Gastrocnemius medialis (tissue), 4 donors: ENCODE results near the gene AKAP8L. TPM values are rescaled to one million over a fixed set of nuclear protein-coding genes. Genes with fewer than 3 reads are reported as not detected.
A peak's percentile ranks its signal among the peaks of the same experiment; 100 is the strongest.

Experiments used
- ATAC-seq, 2 donors: fragments of 150-250 bp; one replicate each; pipeline ENCODE4 v1.9.1; 2016
- DNase-seq, 2 donors: peaks; one replicate each; pipeline ENCODE4 v3.0.0-alpha.2; 2019
- H3K27ac ChIP-seq, 4 donors: fragments of 200-600 bp; sonication (generic); 1 replicate in 1 of 4; 2 replicates in 3 of 4; pipeline ENCODE4 v1.5.1; 2016 to 2018; ENCODE audit warnings: mild to moderate bottlenecking in 2 of 4, moderate library complexity in 1 of 4
- H3K27me3 ChIP-seq, 3 donors: fragments of 200-600 bp; sonication (generic) in 2 of 3; 1 replicate in 1 of 3; 2 replicates in 2 of 3; pipeline versions ENCODE4 v1.5.1 to v1.6.0; 2016 to 2019; ENCODE audit warnings: mild to moderate bottlenecking in 1 of 3, moderate library complexity in 1 of 3
- H3K36me3 ChIP-seq, 2 donors: fragments of 200-600 bp; sonication (generic) in 1 of 2; one replicate each; pipeline ENCODE4 v1.5.1; 2017 to 2018
- H3K4me1 ChIP-seq, 2 donors: fragments of 200-600 bp; sonication (generic) in 1 of 2; one replicate each; pipeline ENCODE4 v1.5.1; 2016 to 2017; ENCODE audit warnings: mild to moderate bottlenecking in 2 of 2
- H3K4me3 ChIP-seq, 4 donors: fragments of 200-600 bp; sonication (generic) in 3 of 4; 1 replicate in 1 of 4; 2 replicates in 3 of 4; pipeline ENCODE4 v1.5.1; 2016 to 2019; ENCODE audit warnings: mild to moderate bottlenecking in 2 of 4
- H3K9me3 ChIP-seq, 3 donors: fragments of 200-600 bp; sonication (generic) in 2 of 3; 1 replicate in 1 of 3; 2 replicates in 2 of 3; pipeline ENCODE4 v1.5.1; 2016 to 2019
- CTCF ChIP-seq, 5 experiments: fragments of 450-650 bp in 3 of 5; fragments of 200-600 bp in 2 of 5; sonication (generic) in 2 of 5; IDR thresholded peaks in 4 of 5; conservative IDR thresholded peaks in 1 of 5; 1 replicate in 4 of 5; 2 replicates in 1 of 5; pipeline ENCODE4 v1.5.1; 2016 to 2019; ENCODE audit warnings: antibody characterized with exemption in 5 of 5, mild to moderate bottlenecking in 3 of 5, moderate library complexity in 3 of 5
- POLR2A ChIP-seq, 2 donors: fragments of 450-650 bp; IDR thresholded peaks; one replicate each; pipeline ENCODE4 v1.6.1; 2017; ENCODE audit warnings: antibody characterized with exemption in 2 of 2, mild to moderate bottlenecking in 2 of 2, moderate library complexity in 2 of 2
- in situ Hi-C, 4 donors: fragments of 200-750 bp; cut with MboI; loops; one replicate each; pipeline versions ENCODE4 v1.15.0 to v1.8.0; 2017; ENCODE audit warnings: low sequenced_read_pairs in 4 of 4
- intact Hi-C: fragments of 100-400 bp; cut with DNase I; formaldehyde crosslinking; loops from one replicate; pipeline ENCODE4 v1.15.1; 2023; ENCODE audit warnings: low total_unique reads
- total RNA-seq, 4 donors: library from RNA; depleted of rRNA; stranded (reverse); fragments of >200 nt; gene quantifications; one replicate each; pipeline versions ENCODE4 v1.1.0 to v1.2.3, GENCODE V29; 2016

Gene AKAP8L
- total RNA-seq, 4 donors from 2014 or later = 69.3 to 142 (median 85.6) TPM

- TF ChIP-seq POLR2A (IDR thresholded peaks at IDR 0.05) (no peak), CTCF (IDR thresholded peaks at IDR 0.05 in 4 of 5, conservative IDR thresholded peaks at IDR 0.05 in 1 of 5) (no peak)
- H3K9me3 ChIP-seq = no peaks in the 10 kb centered on the region
- in situ Hi-C loops = loop anchor here in 2 of 4 donors (10.0 to 25.0 kb wide), 2 partner anchors 98 to 105 kb away; no protein-coding TSS in a partner anchor
- H3K4me1 ChIP-seq = peaks cover 5 to 6% of the 10 kb centered on the region in 2 donors
- H3K36me3 ChIP-seq = no peaks in the 10 kb centered on the region
- H3K27me3 ChIP-seq = peaks cover 23 to 35% (median 26%) of the 10 kb centered on the region in 3 donors
- ATAC-seq = no peak
- no peak overlapping the region for H3K27ac ChIP-seq
- intact Hi-C loops = no loop called here
- H3K4me3 ChIP-seq = peak overlapping the region in 3 of 4 donors; percentile 22 to 34 (median 24)
- no peak for DNase-seq
These were observed 38.3 kb upstream of the AKAP8L start for GRCh38 chr19:15456871-15457700.

DNA sequence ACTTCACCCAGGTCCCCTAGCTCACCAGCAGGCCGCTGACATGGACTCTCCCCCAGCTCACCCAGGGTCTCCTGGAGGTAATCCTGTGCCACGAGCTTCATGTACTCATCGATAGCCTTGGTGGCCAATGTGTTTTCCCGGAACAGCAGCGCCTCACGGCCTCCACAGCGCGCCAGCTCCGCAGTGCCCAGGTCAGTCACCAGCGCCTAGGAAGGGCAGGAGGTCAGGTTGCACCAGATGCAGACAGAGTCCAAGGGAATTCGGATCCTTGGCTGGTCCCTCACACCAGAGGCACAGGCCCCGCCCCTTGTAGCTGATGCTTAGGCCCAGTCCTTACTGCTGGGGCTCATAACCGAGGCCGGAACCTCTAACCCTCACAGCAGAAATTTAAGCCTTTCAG is 37.7 kb upstream of the AKAP8L start:
- Histone ChIP-seq H3K4me3 (peak overlapping the region in 1 of 4 donors; percentile 34), H3K27me3 (peaks cover 23 to 35% (median 26%) of the 10 kb centered on the region in 3 donors), H3K9me3 (no peaks in the 10 kb centered on the region), H3K36me3 (no peaks in the 10 kb centered on the region), H3K4me1 (peaks cover 5 to 6% of the 10 kb centered on the region in 2 donors), H3K27ac (no peak overlapping the region)
- intact Hi-C loops (no loop called here), in situ Hi-C loops (loop anchor here in 2 of 4 donors (10.0 to 25.0 kb wide), 2 partner anchors 98 to 106 kb away; no protein-coding TSS in a partner anchor)
- DNase-seq (no peak), ATAC-seq (no peak)
- TF ChIP-seq CTCF (IDR thresholded peaks at IDR 0.05 in 4 of 5, conservative IDR thresholded peaks at IDR 0.05 in 1 of 5) (no peak), POLR2A (IDR thresholded peaks at IDR 0.05) (no peak)

DNA sequence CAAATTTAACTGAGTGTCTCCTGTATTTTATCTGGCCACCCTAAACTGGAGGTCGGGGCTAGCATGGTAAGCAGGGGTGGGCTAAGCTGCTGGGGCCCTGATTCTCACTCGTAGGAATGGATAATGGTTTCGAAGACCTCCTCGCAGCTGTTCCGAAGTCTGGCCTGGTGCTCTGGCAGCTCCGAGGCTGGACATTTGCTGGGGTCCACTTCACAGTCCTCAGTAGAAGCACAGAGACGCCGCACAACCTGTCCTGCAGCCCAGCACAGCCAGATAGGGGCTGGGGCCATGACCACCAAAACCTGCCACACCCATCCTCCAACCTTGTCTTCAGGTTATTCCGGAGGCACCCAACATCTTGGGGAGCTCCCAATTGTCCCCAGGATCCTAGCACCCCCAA is 37.2 kb upstream of the AKAP8L start:
- intact Hi-C loops = no loop called here
- no peaks in the 10 kb centered on the region for H3K36me3 ChIP-seq
- DNase-seq = no peak
- H3K9me3 ChIP-seq = no peaks in the 10 kb centered on the region
- peaks cover 5 to 6% of the 10 kb centered on the region in 2 donors for H3K4me1 ChIP-seq
- in situ Hi-C loops = loop anchor here in 2 of 4 donors (10.0 to 25.0 kb wide), 2 partner anchors 99 to 106 kb away; no protein-coding TSS in a partner anchor
- TF ChIP-seq POLR2A (IDR thresholded peaks at IDR 0.05) (no peak), CTCF (IDR thresholded peaks at IDR 0.05 in 4 of 5, conservative IDR thresholded peaks at IDR 0.05 in 1 of 5) (no peak)
- no peak overlapping the region for H3K4me3 ChIP-seq
- ATAC-seq = no peak
- H3K27me3 ChIP-seq = peaks cover 23 to 35% (median 26%) of the 10 kb centered on the region in 3 donors
- no peak overlapping the region for H3K27ac ChIP-seq

DNA sequence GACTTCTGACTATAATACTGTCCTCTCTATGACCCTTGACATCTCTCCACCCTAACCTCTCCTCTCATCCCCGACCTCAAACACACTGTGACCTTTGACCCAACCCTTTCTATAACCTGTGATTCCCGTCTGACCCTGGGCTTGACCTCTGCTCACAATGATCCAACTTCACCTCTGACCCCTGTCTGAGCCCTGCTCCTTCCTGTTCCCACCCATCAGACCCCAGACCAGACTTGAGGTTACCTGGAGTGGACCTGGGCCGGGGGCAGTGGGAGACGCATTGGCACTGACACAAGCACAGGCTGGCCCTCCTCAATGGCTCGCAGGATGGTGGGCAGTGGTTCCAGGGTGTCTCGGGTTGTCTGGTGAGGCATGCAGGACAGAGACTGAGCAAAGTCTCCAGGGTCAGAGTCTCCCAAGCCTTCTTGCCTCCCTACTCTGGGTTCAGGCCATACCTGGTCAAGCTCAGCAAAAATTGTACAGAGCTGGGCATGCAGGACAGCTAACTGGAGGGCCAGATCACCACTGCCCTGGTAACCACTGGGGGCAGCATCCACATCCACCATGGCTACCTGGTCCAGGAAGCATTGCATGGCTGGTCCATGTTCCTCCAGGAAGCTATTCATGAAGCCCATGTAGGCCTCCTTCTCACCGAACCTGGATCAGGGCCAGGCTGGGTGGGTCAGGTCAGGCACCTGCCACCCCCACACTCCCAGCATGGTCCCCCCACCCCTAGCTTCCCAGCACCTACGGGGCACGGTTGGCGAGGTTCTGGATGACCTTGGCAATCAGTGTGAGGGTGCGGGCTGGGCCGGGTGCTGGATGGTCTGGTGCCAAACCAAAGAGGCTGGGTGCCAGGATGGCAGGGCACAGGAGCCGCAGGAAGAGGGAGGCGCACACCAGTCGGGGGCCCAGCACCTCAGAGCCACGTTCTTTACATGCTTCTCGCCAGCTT is 35.4 kb upstream of the AKAP8L start:
- Histone ChIP-seq H3K4me1 (peaks cover 5 to 8% of the 10 kb centered on the region in 2 donors), H3K9me3 (no peaks in the 10 kb centered on the region), H3K27me3 (peaks cover 23 to 35% (median 26%) of the 10 kb centered on the region in 3 donors), H3K36me3 (no peaks in the 10 kb centered on the region), H3K4me3 (no peak overlapping the region), H3K27ac (no peak overlapping the region)
- no peak for TF ChIP-seq CTCF (IDR thresholded peaks at IDR 0.05 in 4 of 5, conservative IDR thresholded peaks at IDR 0.05 in 1 of 5)
- intact Hi-C loops = loop anchor here (2.0 kb wide), 2 partner anchors 75 to 329 kb away; partner anchors contain the start of gene AKAP8
- in situ Hi-C loops = loop anchor here in 2 of 4 donors (10.0 to 25.0 kb wide), 2 partner anchors 101 to 108 kb away; no protein-coding TSS in a partner anchor
- DNase-seq = no peak
- ATAC-seq = no peak
